ENCODE results near the gene CHP2. TPM values are rescaled to one million over a fixed set of nuclear protein-coding genes. Genes with fewer than 3 reads are reported as not detected.

Gene CHP2
- total and polyA plus RNA-seq, 4 donors, result 0.13 to 55.2 (median 0.23) TPM; not detected in 1

DNA sequence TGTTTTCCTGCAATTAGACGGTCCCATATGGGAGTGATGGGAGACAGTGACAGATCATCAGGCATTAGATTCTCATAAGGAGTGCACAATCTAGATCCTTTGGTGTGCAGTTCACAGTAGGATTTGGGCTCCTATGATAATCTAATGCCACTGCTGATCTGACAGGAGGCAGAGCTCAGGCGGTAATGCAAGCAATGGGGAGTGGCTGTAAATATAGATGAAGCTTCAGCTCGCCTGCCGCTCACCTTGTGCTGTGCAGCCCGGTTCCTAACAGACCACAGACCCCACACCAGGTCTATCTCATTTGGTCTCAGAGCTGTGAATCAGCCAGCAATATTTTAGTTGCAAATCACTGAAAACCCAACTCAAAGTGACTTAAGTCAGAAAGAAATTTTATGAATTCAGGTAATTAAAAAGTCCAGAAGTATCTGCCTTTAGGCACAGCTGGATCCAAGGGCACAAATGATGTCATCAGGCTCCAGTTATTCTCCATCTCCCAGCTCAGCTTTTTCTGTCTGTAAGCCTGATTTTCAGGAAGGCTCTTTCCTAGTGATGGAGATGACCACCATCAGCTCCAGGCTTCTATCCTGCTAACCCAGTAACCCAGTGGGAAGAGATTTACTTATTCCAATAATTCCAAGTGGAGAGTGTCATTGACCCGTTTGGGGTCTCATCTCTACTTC is 3.3 kb downstream of the CHP2 start:
- DNase-seq (no peak), ATAC-seq (ENCODE audit: low FRiP score) (no peak)
- no peak overlapping the region for H3K4me3 ChIP-seq (ENCODE audit: low read length in 2 of 2)
- WGBS, 2 donors, result 82 to 83% methylated on average over 6 of the region's 6 CpGs
- H3K27ac ChIP-seq (ENCODE audit: low read depth in 1 of 2, low read length in 2 of 2), result no peak overlapping the region
- intact Hi-C loops (cut with DNase I), result no loop called here
- H3K9me3 ChIP-seq (ENCODE audit: control insufficient read depth, low read length), result no peaks in the 10 kb centered on the region
- no peaks in the 10 kb centered on the region for H3K36me3 ChIP-seq (ENCODE audit: control insufficient read depth in 1 of 2, insufficient read depth in 2 of 2, low read length in 1 of 2)
- H3K27me3 ChIP-seq (ENCODE audit: control insufficient read depth in 1 of 2, insufficient read depth in 2 of 2, low read length in 1 of 2), result no peaks in the 10 kb centered on the region
- no peaks in the 10 kb centered on the region for H3K4me1 ChIP-seq (ENCODE audit: control insufficient read depth in 1 of 2, insufficient read depth in 2 of 2, low read length in 2 of 2)

DNA sequence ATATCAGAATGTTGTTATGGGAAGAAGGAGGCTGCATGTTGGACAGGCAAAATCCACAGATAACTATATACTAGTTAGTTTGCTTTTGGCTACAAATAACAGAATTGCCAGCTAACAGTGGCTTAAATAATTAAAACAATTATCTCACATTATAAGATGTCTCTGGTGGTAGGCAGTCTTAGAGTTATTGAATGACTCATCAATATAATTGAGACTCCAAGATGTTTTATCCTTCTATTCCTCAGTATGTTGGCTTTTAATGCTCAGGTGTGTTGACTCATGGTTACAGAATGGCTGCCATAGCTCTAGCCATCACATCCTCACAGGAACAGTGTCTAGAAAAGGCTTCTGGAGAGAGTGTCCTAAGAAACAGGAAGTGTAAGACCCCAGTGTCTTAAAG is 11.1 kb downstream of the CHP2 start:
- DNase-seq (no peak), ATAC-seq (ENCODE audit: low FRiP score) (no peak)
- intact Hi-C loops (cut with DNase I), result no loop called here
- Histone ChIP-seq H3K4me3 (ENCODE audit: low read length in 2 of 2) (no peak overlapping the region), H3K4me1 (ENCODE audit: control insufficient read depth in 1 of 2, insufficient read depth in 2 of 2, low read length in 2 of 2) (no peaks in the 10 kb centered on the region), H3K27me3 (ENCODE audit: control insufficient read depth in 1 of 2, insufficient read depth in 2 of 2, low read length in 1 of 2) (no peaks in the 10 kb centered on the region), H3K36me3 (ENCODE audit: control insufficient read depth in 1 of 2, insufficient read depth in 2 of 2, low read length in 1 of 2) (no peaks in the 10 kb centered on the region), H3K9me3 (ENCODE audit: control insufficient read depth, low read length) (peaks cover 5% of the 10 kb centered on the region), H3K27ac (ENCODE audit: low read depth in 1 of 2, low read length in 2 of 2) (no peak overlapping the region)

DNA sequence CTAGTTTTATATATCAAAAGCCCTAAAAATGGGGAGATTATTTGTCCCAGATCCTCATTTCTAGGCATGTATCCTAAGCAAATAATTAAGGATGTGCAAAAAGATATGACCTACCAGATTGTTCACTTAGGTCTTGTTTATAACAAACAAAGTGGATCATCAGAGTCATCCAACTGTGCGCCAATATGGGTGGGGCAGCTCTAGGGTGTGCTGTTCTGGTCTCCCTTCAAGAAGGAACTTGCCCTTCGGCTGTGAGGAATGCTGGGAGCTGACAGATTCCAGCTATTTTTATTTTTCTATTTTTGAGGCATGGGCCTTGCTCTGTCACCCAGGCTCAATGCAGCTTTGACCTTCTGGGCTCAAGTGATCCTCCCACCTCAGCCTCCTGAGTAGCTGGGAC is 13.8 kb downstream of the CHP2 start:
- intact Hi-C loops (cut with DNase I), result no loop called here
- H3K36me3 ChIP-seq (ENCODE audit: control insufficient read depth in 1 of 2, insufficient read depth in 2 of 2, low read length in 1 of 2), result no peaks in the 10 kb centered on the region
- H3K4me3 ChIP-seq (ENCODE audit: low read length in 2 of 2), result no peak overlapping the region
- no peak for ATAC-seq (ENCODE audit: low FRiP score)
- peaks cover 4% of the 10 kb centered on the region for H3K9me3 ChIP-seq (ENCODE audit: control insufficient read depth, low read length)
- WGBS, 2 donors, result 51 to 62% methylated on average over 2 of the region's 2 CpGs
- H3K4me1 ChIP-seq (ENCODE audit: control insufficient read depth in 1 of 2, insufficient read depth in 2 of 2, low read length in 2 of 2), result no peaks in the 10 kb centered on the region
- no peaks in the 10 kb centered on the region for H3K27me3 ChIP-seq (ENCODE audit: control insufficient read depth in 1 of 2, insufficient read depth in 2 of 2, low read length in 1 of 2)
- H3K27ac ChIP-seq (ENCODE audit: low read depth in 1 of 2, low read length in 2 of 2), result no peak overlapping the region
- DNase-seq, result no peak

- DNase-seq (no peak), ATAC-seq (ENCODE audit: low FRiP score) (no peak)
- 62 to 88% methylated on average over 8 of the region's 8 CpGs for WGBS, 2 donors
- no peak overlapping the region for H3K4me3 ChIP-seq (ENCODE audit: low read length in 2 of 2)
- H3K27me3 ChIP-seq (ENCODE audit: control insufficient read depth in 1 of 2, insufficient read depth in 2 of 2, low read length in 1 of 2), result no peaks in the 10 kb centered on the region
- H3K9me3 ChIP-seq (ENCODE audit: control insufficient read depth, low read length), result peaks cover 1% of the 10 kb centered on the region
- intact Hi-C loops (cut with DNase I), result no loop called here
- H3K27ac ChIP-seq (ENCODE audit: low read depth in 1 of 2, low read length in 2 of 2), result no peak overlapping the region
- H3K36me3 ChIP-seq (ENCODE audit: control insufficient read depth in 1 of 2, insufficient read depth in 2 of 2, low read length in 1 of 2), result no peaks in the 10 kb centered on the region
- H3K4me1 ChIP-seq (ENCODE audit: control insufficient read depth in 1 of 2, insufficient read depth in 2 of 2, low read length in 2 of 2), result no peaks in the 10 kb centered on the region
Observed at GRCh38 chr16:23771027-23771426, 16.2 kb downstream of the CHP2 start.

DNA sequence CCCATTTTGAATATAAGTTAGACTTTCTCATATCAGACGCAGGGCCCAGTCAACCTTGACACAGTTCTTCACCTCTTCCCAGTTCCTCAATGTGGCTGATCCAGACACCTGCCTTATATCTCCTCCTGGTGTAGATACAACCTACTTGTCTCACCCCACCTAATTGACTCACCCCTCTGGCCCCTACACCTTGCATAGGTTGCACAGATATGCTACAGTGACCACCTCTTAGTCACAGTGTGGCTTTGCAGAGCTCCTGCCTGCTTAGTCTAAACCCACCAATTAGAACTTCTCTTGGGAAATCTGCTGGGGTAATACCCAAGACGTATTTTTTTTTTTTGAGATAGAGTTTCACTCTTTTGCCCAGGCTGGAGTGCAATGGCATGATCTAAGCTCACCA is 16.8 kb downstream of the CHP2 start:
- Histone ChIP-seq H3K4me3 (ENCODE audit: low read length in 2 of 2) (no peak overlapping the region), H3K27ac (ENCODE audit: low read depth in 1 of 2, low read length in 2 of 2) (no peak overlapping the region), H3K27me3 (ENCODE audit: control insufficient read depth in 1 of 2, insufficient read depth in 2 of 2, low read length in 1 of 2) (no peaks in the 10 kb centered on the region), H3K9me3 (ENCODE audit: control insufficient read depth, low read length) (no peaks in the 10 kb centered on the region), H3K4me1 (ENCODE audit: control insufficient read depth in 1 of 2, insufficient read depth in 2 of 2, low read length in 2 of 2) (no peaks in the 10 kb centered on the region), H3K36me3 (ENCODE audit: control insufficient read depth in 1 of 2, insufficient read depth in 2 of 2, low read length in 1 of 2) (no peaks in the 10 kb centered on the region)
- intact Hi-C loops (cut with DNase I), result no loop called here
- no peak for ATAC-seq (ENCODE audit: low FRiP score)
- DNase-seq, result no peak
- 0 to 26% methylated on average over 2 of the region's 2 CpGs for WGBS, 2 donors

GRCh38 chr16:23773339-23773738 is 18.5 kb downstream of the CHP2 start:
- DNase-seq (no peak), ATAC-seq (ENCODE audit: low FRiP score) (no peak)
- Histone ChIP-seq H3K27me3 (ENCODE audit: control insufficient read depth in 1 of 2, insufficient read depth in 2 of 2, low read length in 1 of 2) (no peaks in the 10 kb centered on the region), H3K4me1 (ENCODE audit: control insufficient read depth in 1 of 2, insufficient read depth in 2 of 2, low read length in 2 of 2) (no peaks in the 10 kb centered on the region), H3K9me3 (ENCODE audit: control insufficient read depth, low read length) (no peaks in the 10 kb centered on the region), H3K4me3 (ENCODE audit: low read length in 2 of 2) (no peak overlapping the region), H3K27ac (ENCODE audit: low read depth in 1 of 2, low read length in 2 of 2) (no peak overlapping the region), H3K36me3 (ENCODE audit: control insufficient read depth in 1 of 2, insufficient read depth in 2 of 2, low read length in 1 of 2) (no peaks in the 10 kb centered on the region)
- 67 to 71% methylated on average over 2 of the region's 2 CpGs for WGBS, 2 donors
- intact Hi-C loops (cut with DNase I), result no loop called here

DNA sequence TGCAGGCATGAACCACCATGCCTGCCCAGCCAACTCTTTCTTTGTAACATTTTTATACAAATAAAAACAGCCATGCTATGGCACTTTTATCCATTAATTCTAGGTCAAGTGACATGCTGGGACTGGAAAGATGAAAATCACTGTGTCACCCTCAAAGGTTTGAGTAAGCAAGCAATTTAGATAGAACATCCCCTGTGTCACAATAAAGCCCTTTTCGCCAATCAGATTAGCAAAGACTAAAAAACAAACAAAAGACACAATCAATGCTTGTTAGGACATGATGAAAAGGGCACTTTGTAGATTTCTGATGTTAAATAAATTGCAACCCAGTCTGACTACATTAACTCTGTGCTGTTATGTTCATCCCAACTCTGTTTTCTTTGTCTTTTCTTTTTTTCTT is 26.4 kb downstream of the CHP2 start:
- Histone ChIP-seq H3K4me3 (ENCODE audit: low read length in 2 of 2) (no peak overlapping the region), H3K27ac (ENCODE audit: low read depth in 1 of 2, low read length in 2 of 2) (no peak overlapping the region), H3K4me1 (ENCODE audit: control insufficient read depth in 1 of 2, insufficient read depth in 2 of 2, low read length in 2 of 2) (no peaks in the 10 kb centered on the region), H3K36me3 (ENCODE audit: control insufficient read depth in 1 of 2, insufficient read depth in 2 of 2, low read length in 1 of 2) (no peaks in the 10 kb centered on the region), H3K27me3 (ENCODE audit: control insufficient read depth in 1 of 2, insufficient read depth in 2 of 2, low read length in 1 of 2) (no peaks in the 10 kb centered on the region), H3K9me3 (ENCODE audit: control insufficient read depth, low read length) (peaks cover 2% of the 10 kb centered on the region)
- DNase-seq, result no peak
- intact Hi-C loops (cut with DNase I), result no loop called here
- ATAC-seq (ENCODE audit: low FRiP score), result no peak
- 60 to 72% methylated on average over 1 of the region's 1 CpG for WGBS, 2 donors

DNA sequence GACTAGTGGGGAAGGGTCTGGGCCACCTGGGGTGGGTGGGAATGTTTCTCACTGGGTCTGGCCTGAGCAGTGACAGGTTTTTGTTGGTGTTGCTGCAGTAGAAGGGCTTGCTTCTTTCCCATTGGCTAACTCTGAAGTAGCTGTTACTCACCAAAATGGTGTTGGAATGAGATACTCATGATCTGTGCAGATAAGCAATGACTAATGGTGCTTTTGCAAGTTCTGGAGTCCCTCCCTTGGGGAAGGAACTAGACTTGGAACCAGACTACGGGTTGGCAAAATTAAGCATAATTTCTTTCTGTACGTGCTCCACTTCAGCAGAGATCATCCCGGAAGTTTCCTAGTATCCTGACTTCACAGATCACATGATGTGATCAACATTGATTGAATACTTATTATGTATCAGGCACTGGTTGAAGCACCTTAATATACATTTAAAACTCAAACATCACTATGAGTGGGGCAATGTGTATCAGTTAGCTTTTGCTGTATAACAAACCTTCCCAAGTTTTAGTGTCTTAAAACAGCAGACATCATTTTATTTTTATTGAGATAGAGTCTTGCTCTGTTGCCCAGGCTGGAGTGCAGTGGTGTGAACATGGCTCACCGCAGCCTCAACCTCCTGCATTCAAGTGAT is 30.1 kb downstream of the CHP2 start:
- 39 to 49% methylated on average over 4 of the region's 4 CpGs for WGBS, 2 donors
- H3K4me1 ChIP-seq (ENCODE audit: control insufficient read depth in 1 of 2, insufficient read depth in 2 of 2, low read length in 2 of 2), result no peaks in the 10 kb centered on the region
- intact Hi-C loops (cut with DNase I), result no loop called here
- no peaks in the 10 kb centered on the region for H3K36me3 ChIP-seq (ENCODE audit: control insufficient read depth in 1 of 2, insufficient read depth in 2 of 2, low read length in 1 of 2)
- H3K27me3 ChIP-seq (ENCODE audit: control insufficient read depth in 1 of 2, insufficient read depth in 2 of 2, low read length in 1 of 2), result no peaks in the 10 kb centered on the region
- H3K27ac ChIP-seq (ENCODE audit: low read depth in 1 of 2, low read length in 2 of 2), result no peak overlapping the region
- H3K4me3 ChIP-seq (ENCODE audit: low read length in 2 of 2), result no peak overlapping the region
- DNase-seq (no peak), ATAC-seq (ENCODE audit: low FRiP score) (no peak)
- peaks cover 2% of the 10 kb centered on the region for H3K9me3 ChIP-seq (ENCODE audit: control insufficient read depth, low read length)

GRCh38 chr16:23785842-23786241 is 31.0 kb downstream of the CHP2 start:
- Histone ChIP-seq H3K4me3 (ENCODE audit: low read length in 2 of 2) (no peak overlapping the region), H3K4me1 (ENCODE audit: control insufficient read depth in 1 of 2, insufficient read depth in 2 of 2, low read length in 2 of 2) (no peaks in the 10 kb centered on the region), H3K36me3 (ENCODE audit: control insufficient read depth in 1 of 2, insufficient read depth in 2 of 2, low read length in 1 of 2) (no peaks in the 10 kb centered on the region), H3K27ac (ENCODE audit: low read depth in 1 of 2, low read length in 2 of 2) (no peak overlapping the region), H3K27me3 (ENCODE audit: control insufficient read depth in 1 of 2, insufficient read depth in 2 of 2, low read length in 1 of 2) (no peaks in the 10 kb centered on the region), H3K9me3 (ENCODE audit: control insufficient read depth, low read length) (peaks cover 2% of the 10 kb centered on the region)
- ATAC-seq (ENCODE audit: low FRiP score) (no peak), DNase-seq (no peak)
- intact Hi-C loops (cut with DNase I), result no loop called here
- 81 to 85% methylated on average over 4 of the region's 4 CpGs for WGBS, 2 donors
